Stimulated activated naive CD8-positive, alpha-beta T cell treated with anti-CD3 and anti-CD28 coated beads, Interleukin-15, amount 100 ng/mL, for 72 hours (primary cell): ENCODE data around the gene AP2B1.

Experiments
- ATAC-seq: fragments of 150-1000 bp; cut with Tn5 transposase; 2 replicates; pipeline ENCODE4 v1.10.0; 2021; ENCODE audit warnings: mild to moderate bottlenecking, moderate library complexity
- DNase-seq, 2 donors: peaks; one replicate each; pipeline ENCODE4 v3.0.0; 2021 to 2022
- H3K27ac Mint-ChIP-seq, 2 donors: one replicate each; pipeline ENCODE4 v1.8.0; 2022; ENCODE audit warnings: mild to moderate bottlenecking in 2 of 2, mixed read lengths in 2 of 2, moderate library complexity in 2 of 2
- H3K27me3 Mint-ChIP-seq: one replicate; pipeline ENCODE4 v1.8.0; 2022; ENCODE audit warnings: mixed read lengths
- H3K4me1 Mint-ChIP-seq: one replicate; pipeline ENCODE4 v1.8.0; 2022; ENCODE audit warnings: mild to moderate bottlenecking, mixed read lengths
- H3K4me3 Mint-ChIP-seq, 2 donors: one replicate each; pipeline ENCODE4 v1.8.0; 2022; ENCODE audit warnings: mild to moderate bottlenecking in 2 of 2, mixed read lengths in 2 of 2, moderate library complexity in 1 of 2
- H3K9me3 Mint-ChIP-seq, 2 donors: one replicate each; pipeline ENCODE4 v1.8.0; 2022; ENCODE audit warnings: mixed read lengths in 2 of 2

The AP2B1 gene

GRCh38 chr17:35766903-35767510, 179.9 kb downstream of the AP2B1 start:
- H3K4me3 Mint-ChIP-seq = no peak overlapping the region
- no peaks in the 10 kb centered on the region for H3K27me3 Mint-ChIP-seq
- no peak overlapping the region for H3K27ac Mint-ChIP-seq
- ATAC-seq = no peak
- H3K4me1 Mint-ChIP-seq = peaks cover 14% of the 10 kb centered on the region
- H3K9me3 Mint-ChIP-seq = no peaks in the 10 kb centered on the region
- peak in 1 of 2 donors; percentile 29 for DNase-seq

GRCh38 chr17:35768797-35769196, 181.7 kb downstream of the AP2B1 start:
- no peak for ATAC-seq
- H3K4me3 Mint-ChIP-seq = no peak overlapping the region
- peaks cover 13% of the 10 kb centered on the region for H3K27me3 Mint-ChIP-seq
- no peaks in the 10 kb centered on the region for H3K9me3 Mint-ChIP-seq
- H3K27ac Mint-ChIP-seq = no peak overlapping the region
- DNase-seq = no peak
- peaks cover 12% of the 10 kb centered on the region for H3K4me1 Mint-ChIP-seq

- DNase-seq (no peak), ATAC-seq (no peak)
- Mint-ChIP-seq H3K27ac (no peak overlapping the region), H3K4me3 (no peak overlapping the region), H3K9me3 (no peaks in the 10 kb centered on the region), H3K4me1 (peaks cover 3% of the 10 kb centered on the region), H3K27me3 (peaks cover 22% of the 10 kb centered on the region)
Observed at GRCh38 chr17:35769895-35770486, 182.9 kb downstream of the AP2B1 start.

GRCh38 chr17:35773129-35773528, 186.0 kb downstream of the AP2B1 start:
- no peaks in the 10 kb centered on the region for H3K4me1 Mint-ChIP-seq
- no peak for DNase-seq
- H3K9me3 Mint-ChIP-seq = no peaks in the 10 kb centered on the region
- no peak overlapping the region for H3K4me3 Mint-ChIP-seq
- H3K27ac Mint-ChIP-seq = no peak overlapping the region
- peaks cover 22% of the 10 kb centered on the region for H3K27me3 Mint-ChIP-seq
- no peak for ATAC-seq

GRCh38 chr17:35773679-35774425, 186.7 kb downstream of the AP2B1 start:
- no peak for DNase-seq
- H3K4me3 Mint-ChIP-seq = no peak overlapping the region
- no peaks in the 10 kb centered on the region for H3K9me3 Mint-ChIP-seq
- no peaks in the 10 kb centered on the region for H3K4me1 Mint-ChIP-seq
- no peak for ATAC-seq
- no peak overlapping the region for H3K27ac Mint-ChIP-seq
- H3K27me3 Mint-ChIP-seq = peaks cover 22% of the 10 kb centered on the region

- no peaks in the 10 kb centered on the region for H3K4me1 Mint-ChIP-seq
- peaks cover 22% of the 10 kb centered on the region for H3K27me3 Mint-ChIP-seq
- no peak overlapping the region for H3K4me3 Mint-ChIP-seq
- no peak overlapping the region for H3K27ac Mint-ChIP-seq
- ATAC-seq (no peak), DNase-seq (no peak)
- H3K9me3 Mint-ChIP-seq = no peaks in the 10 kb centered on the region
Observed at GRCh38 chr17:35774499-35774898, 187.4 kb downstream of the AP2B1 start.

- Mint-ChIP-seq H3K4me3 (no peak overlapping the region), H3K4me1 (no peaks in the 10 kb centered on the region), H3K27me3 (peaks cover 22% of the 10 kb centered on the region), H3K9me3 (no peaks in the 10 kb centered on the region), H3K27ac (peak overlapping the region in 1 of 2 donors; percentile 25)
- ATAC-seq (no peak), DNase-seq (no peak)
Observed at GRCh38 chr17:35775039-35775438, 187.9 kb downstream of the AP2B1 start.

- no peaks in the 10 kb centered on the region for H3K4me1 Mint-ChIP-seq
- H3K4me3 Mint-ChIP-seq = no peak overlapping the region
- no peaks in the 10 kb centered on the region for H3K9me3 Mint-ChIP-seq
- no peak for DNase-seq
- no peak overlapping the region for H3K27ac Mint-ChIP-seq
- ATAC-seq = no peak
- H3K27me3 Mint-ChIP-seq = peaks cover 22% of the 10 kb centered on the region
Observed at GRCh38 chr17:35775583-35775982, 188.5 kb downstream of the AP2B1 start.
